AG04449 (cell line): ENCODE results near the gene GADD45GIP1.
A peak's percentile ranks its signal among the peaks of the same experiment; 100 is the strongest.
"Not testable (repeated sequence)": the region's sequence is repeated elsewhere in the genome, so short reads cannot be mapped to it uniquely, and the experiment has no call there.

Experiments used
- CTCF ChIA-PET: fragments of 350-600 bp; formaldehyde crosslinking; extraction: SDS; loops from one replicate; lab custom pipeline; 2021; ENCODE audit warnings: antibody characterized with exemption; lab: Yijun Ruan, JAX
- POLR2A ChIA-PET: fragments of 400-600, 350-600 bp; formaldehyde crosslinking; extraction: SDS; loops from one replicate; lab custom pipeline; 2020; ENCODE audit warnings: antibody characterized with exemption, inconsistent platforms; lab: Yijun Ruan, JAX
- DNase-seq: peaks from one replicate; pipeline ENCODE4 v3.0.0-alpha.2; 2010; ENCODE audit warnings: low read depth, low spot score
- H3K4me3 ChIP-seq: 2 replicates; pipeline ENCODE4 v1.5.1; 2011; ENCODE audit warnings: low read depth, mild to moderate bottlenecking, control low read depth, low read length
- CTCF ChIP-seq: IDR thresholded peaks from one replicate; pipeline ENCODE4 v1.5.1; 2011; ENCODE audit warnings: mild to moderate bottlenecking, moderate library complexity, low read length, control low read depth, inconsistent platforms; ENCODE audit not compliant: insufficient read depth; ENCODE audit errors: missing control alignments

Gene GADD45GIP1

GRCh38 chr19:12955996-12956395 is 1.0 kb downstream of the GADD45GIP1 start:
- H3K4me3 ChIP-seq: peak overlapping the region; percentile 98
- DNase-seq: no peak
- CTCF ChIA-PET: interaction anchor here (1.2 to 5.8 kb wide), 2 partner anchors 10 to 105 kb away, joined by 3 to 84 read pairs; no protein-coding TSS in a partner anchor
- TF ChIP-seq CTCF: no peak
- POLR2A ChIA-PET: interaction anchor here (2.0 kb wide), 1 partner anchor 10 kb away, joined by 9 read pairs; the partner anchor contains the start of gene RAD23A

GRCh38 chr19:12955575-12955974 is 1.4 kb downstream of the GADD45GIP1 start:
- CTCF ChIA-PET: interaction anchor here (1.2 to 5.8 kb wide), 4 partner anchors 8 to 138 kb away, joined by 3 to 84 read pairs (median 4); no protein-coding TSS in a partner anchor
- not testable (repeated sequence) for DNase-seq

GRCh38 chr19:12954612-12954962 is 2.4 kb downstream of the GADD45GIP1 start:
- POLR2A ChIA-PET: interaction anchor here (2.0 to 2.1 kb wide), 2 partner anchors 8 to 11 kb away, joined by 6 to 9 read pairs; partner anchors contain the start of gene RAD23A
- no peak for TF ChIP-seq CTCF
- no peak overlapping the region for H3K4me3 ChIP-seq
- CTCF ChIA-PET: interaction anchor here (1.2 to 5.8 kb wide), 4 partner anchors 9 to 139 kb away, joined by 3 to 84 read pairs (median 4); no protein-coding TSS in a partner anchor
- DNase-seq: no peak

More at GRCh38 chr19:12955575-12955974, 1.4 kb downstream of the GADD45GIP1 start:
- peak overlapping the region; percentile 98 for H3K4me3 ChIP-seq
- POLR2A ChIA-PET: interaction anchor here (2.0 kb wide), 1 partner anchor 9 kb away, joined by 9 read pairs; the partner anchor contains the start of gene RAD23A

- no peak for DNase-seq
- TF ChIP-seq CTCF: no peak
- CTCF ChIA-PET: interaction anchor here (1.2 to 5.8 kb wide), 4 partner anchors 10 to 139 kb away, joined by 3 to 84 read pairs (median 4); no protein-coding TSS in a partner anchor
- POLR2A ChIA-PET: interaction anchor here (0.7 to 2.1 kb wide), 2 partner anchors 11 to 16 kb away, joined by 3 to 6 read pairs; no protein-coding TSS in a partner anchor
- no peak overlapping the region for H3K4me3 ChIP-seq
These were observed 3.0 kb downstream of the GADD45GIP1 start for GRCh38 chr19:12953799-12954611.

GRCh38 chr19:12953138-12953798 is 3.8 kb downstream of the GADD45GIP1 start:
- TF ChIP-seq CTCF: no peak
- no peak overlapping the region for H3K4me3 ChIP-seq
- CTCF ChIA-PET: interaction anchor here (1.0 to 5.8 kb wide), 2 partner anchors 12 to 141 kb away, joined by 3 to 84 read pairs; no protein-coding TSS in a partner anchor
- POLR2A ChIA-PET: interaction anchor here (0.6 to 2.1 kb wide), 4 partner anchors 12 to 195 kb away, joined by 3 to 6 read pairs (median 4); partner anchors contain the start of gene FARSA
- no peak for DNase-seq

- DNase-seq: no peak
- TF ChIP-seq CTCF: no peak
- POLR2A ChIA-PET: interaction anchor here (0.6 to 2.1 kb wide), 4 partner anchors 13 to 195 kb away, joined by 3 to 6 read pairs (median 4); partner anchors contain the start of gene FARSA
- CTCF ChIA-PET: interaction anchor here (1.0 to 5.8 kb wide), 2 partner anchors 13 to 141 kb away, joined by 3 to 84 read pairs; no protein-coding TSS in a partner anchor
- H3K4me3 ChIP-seq: no peak overlapping the region
These were observed 4.4 kb downstream of the GADD45GIP1 start for GRCh38 chr19:12952488-12953137.

- POLR2A ChIA-PET: interaction anchor here (1.7 kb wide), 1 partner anchor 19 kb away, joined by 4 read pairs; the partner anchor contains the start of gene FARSA
- CTCF ChIA-PET: interaction anchor here (5.8 kb wide), 1 partner anchor 13 kb away, joined by 84 read pairs; no protein-coding TSS in a partner anchor
- DNase-seq, H3K4me3 ChIP-seq: not testable (repeated sequence)
These were observed 5.0 kb downstream of the GADD45GIP1 start for GRCh38 chr19:12952050-12952449.
